ENCODE measurements around the gene GAD2.

GAD2 gene

GRCh38 chr10:26227786-26228185 lies 11.2 kb downstream of the GAD2 start:
- H3K9me3 ChIP-seq (ENCODE audit: severe bottlenecking) = no peaks in the 10 kb centered on the region
- no peak for ATAC-seq (ENCODE audit: low read depth)
- no peaks in the 10 kb centered on the region for H3K36me3 ChIP-seq (ENCODE audit: low read depth)
- no peak for DNase-seq (ENCODE audit: low spot score)
- H3K4me3 ChIP-seq (ENCODE audit: severe bottlenecking) = no peak overlapping the region
- H3K27ac ChIP-seq (ENCODE audit: poor library complexity, severe bottlenecking) = no peak overlapping the region
- peaks cover 16% of the 10 kb centered on the region for H3K27me3 ChIP-seq (ENCODE audit: insufficient read depth, poor library complexity, severe bottlenecking)
- H3K4me1 ChIP-seq (ENCODE audit: insufficient read depth, poor library complexity, severe bottlenecking) = no peaks in the 10 kb centered on the region
- TF ChIP-seq CTCF (IDR thresholded peaks at IDR 0.05; ENCODE audit: poor library complexity, severe bottlenecking) = no peak

- H3K27ac ChIP-seq (ENCODE audit: poor library complexity, severe bottlenecking) = no peak overlapping the region
- ATAC-seq (ENCODE audit: low read depth) = no peak
These were observed 15.6 kb downstream of the GAD2 start for GRCh38 chr10:26232174-26232573.

GRCh38 chr10:26235761-26236160 lies 19.2 kb downstream of the GAD2 start:
- Histone ChIP-seq H3K27ac (ENCODE audit: poor library complexity, severe bottlenecking) (no peak overlapping the region), H3K36me3 (ENCODE audit: low read depth) (no peaks in the 10 kb centered on the region), H3K27me3 (ENCODE audit: insufficient read depth, poor library complexity, severe bottlenecking) (no peaks in the 10 kb centered on the region), H3K9me3 (ENCODE audit: severe bottlenecking) (no peaks in the 10 kb centered on the region), H3K4me3 (ENCODE audit: severe bottlenecking) (no peak overlapping the region), H3K4me1 (ENCODE audit: insufficient read depth, poor library complexity, severe bottlenecking) (no peaks in the 10 kb centered on the region)
- no peak for TF ChIP-seq CTCF (IDR thresholded peaks at IDR 0.05; ENCODE audit: poor library complexity, severe bottlenecking)
- DNase-seq (ENCODE audit: low spot score) (no peak), ATAC-seq (ENCODE audit: low read depth) (no peak)

More at GRCh38 chr10:26232174-26232573, 15.6 kb downstream of the GAD2 start:
- TF ChIP-seq CTCF (IDR thresholded peaks at IDR 0.05; ENCODE audit: poor library complexity, severe bottlenecking) = no peak
- no peaks in the 10 kb centered on the region for H3K27me3 ChIP-seq (ENCODE audit: insufficient read depth, poor library complexity, severe bottlenecking)
- H3K4me3 ChIP-seq (ENCODE audit: severe bottlenecking) = no peak overlapping the region
- no peaks in the 10 kb centered on the region for H3K36me3 ChIP-seq (ENCODE audit: low read depth)
- no peaks in the 10 kb centered on the region for H3K4me1 ChIP-seq (ENCODE audit: insufficient read depth, poor library complexity, severe bottlenecking)
- no peaks in the 10 kb centered on the region for H3K9me3 ChIP-seq (ENCODE audit: severe bottlenecking)
- DNase-seq (ENCODE audit: low spot score) = no peak

- Histone ChIP-seq H3K4me1 (ENCODE audit: insufficient read depth, poor library complexity, severe bottlenecking) (no peaks in the 10 kb centered on the region), H3K4me3 (ENCODE audit: severe bottlenecking) (no peak overlapping the region), H3K27me3 (ENCODE audit: insufficient read depth, poor library complexity, severe bottlenecking) (peaks cover 6% of the 10 kb centered on the region), H3K9me3 (ENCODE audit: severe bottlenecking) (no peaks in the 10 kb centered on the region), H3K27ac (ENCODE audit: poor library complexity, severe bottlenecking) (no peak overlapping the region), H3K36me3 (ENCODE audit: low read depth) (no peaks in the 10 kb centered on the region)
- DNase-seq (ENCODE audit: low spot score) (no peak), ATAC-seq (ENCODE audit: low read depth) (no peak)
- no peak for TF ChIP-seq CTCF (IDR thresholded peaks at IDR 0.05; ENCODE audit: poor library complexity, severe bottlenecking)
These were observed 21.8 kb downstream of the GAD2 start for GRCh38 chr10:26238378-26238777.

GRCh38 chr10:26242706-26243350 lies 26.3 kb downstream of the GAD2 start:
- TF ChIP-seq CTCF (IDR thresholded peaks at IDR 0.05; ENCODE audit: poor library complexity, severe bottlenecking) = no peak
- no peak overlapping the region for H3K27ac ChIP-seq (ENCODE audit: poor library complexity, severe bottlenecking)
- peaks cover 6% of the 10 kb centered on the region for H3K27me3 ChIP-seq (ENCODE audit: insufficient read depth, poor library complexity, severe bottlenecking)
- DNase-seq (ENCODE audit: low spot score) = no peak
- H3K9me3 ChIP-seq (ENCODE audit: severe bottlenecking) = no peaks in the 10 kb centered on the region
- H3K4me3 ChIP-seq (ENCODE audit: severe bottlenecking) = no peak overlapping the region
- no peak for ATAC-seq (ENCODE audit: low read depth)
- no peaks in the 10 kb centered on the region for H3K4me1 ChIP-seq (ENCODE audit: insufficient read depth, poor library complexity, severe bottlenecking)
- no peaks in the 10 kb centered on the region for H3K36me3 ChIP-seq (ENCODE audit: low read depth)

All from RWPE2 (cell line).